Measurements from ENCODE around the gene PAPOLA.

The PAPOLA gene

GRCh38 chr14:96587823-96588385 is 85.7 kb downstream of the PAPOLA start:
- no peak for DNase-seq

DNA sequence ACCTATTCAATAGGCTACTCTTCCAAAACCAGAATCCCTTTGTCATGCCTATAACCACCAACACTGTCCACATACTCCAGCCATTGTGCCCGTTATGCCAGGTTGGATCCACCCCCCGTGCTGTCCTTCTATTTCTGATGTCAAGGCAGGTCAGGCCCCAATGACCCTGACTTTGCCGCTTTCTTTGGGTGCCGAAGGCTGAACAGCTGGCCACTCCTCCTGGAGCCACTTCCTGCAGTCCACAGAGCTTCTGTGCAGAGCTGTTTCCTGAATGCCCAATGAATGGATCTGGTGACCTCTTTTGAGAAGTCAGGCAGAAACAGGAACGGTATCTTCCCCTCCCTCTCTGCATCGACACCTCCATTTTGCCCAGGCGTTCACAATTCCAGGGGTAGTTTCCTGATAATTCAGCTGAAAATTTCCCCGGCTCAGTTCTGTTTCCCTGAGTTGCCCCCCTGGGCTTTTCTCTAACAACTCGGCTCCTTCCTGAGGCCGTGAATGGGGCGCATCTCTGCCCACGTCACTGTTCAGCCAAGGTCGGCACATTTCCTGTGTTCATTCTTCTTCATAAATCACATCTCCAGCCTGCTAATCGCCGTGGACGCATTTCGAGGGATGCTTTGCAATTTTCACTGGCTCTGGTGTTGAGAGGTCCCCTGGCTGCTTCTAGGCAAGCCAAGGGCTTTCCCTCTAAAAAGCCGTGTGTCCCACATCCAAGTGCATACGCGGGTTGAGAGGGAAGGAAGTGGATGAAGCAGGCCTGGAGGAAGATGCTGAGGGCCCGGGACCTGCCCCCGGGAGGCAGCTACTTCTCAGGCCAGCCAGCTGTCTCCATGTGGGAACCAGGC is 86.5 kb downstream of the PAPOLA start:
- DNase-seq, result no peak

DNA sequence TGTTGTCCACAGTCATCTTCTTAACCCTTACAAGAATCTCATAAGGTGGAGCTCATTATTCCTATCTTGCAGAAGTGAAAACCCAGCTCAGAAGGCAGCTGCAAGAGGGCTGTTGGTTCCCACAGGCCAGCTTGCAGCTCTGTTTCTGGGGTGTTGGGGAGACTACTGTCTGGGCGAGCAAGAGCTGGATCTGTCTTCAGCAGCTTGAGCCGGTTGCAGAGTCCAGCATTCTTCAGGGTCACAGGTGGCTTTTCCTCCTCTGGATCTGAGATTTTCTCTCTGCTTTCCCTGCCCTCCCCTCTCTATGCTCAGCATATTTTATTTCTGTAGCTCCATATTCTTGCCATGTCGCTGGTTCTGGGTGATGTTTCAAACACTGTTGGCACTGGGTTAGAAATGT is 87.4 kb downstream of the PAPOLA start:
- no peak for DNase-seq

DNA sequence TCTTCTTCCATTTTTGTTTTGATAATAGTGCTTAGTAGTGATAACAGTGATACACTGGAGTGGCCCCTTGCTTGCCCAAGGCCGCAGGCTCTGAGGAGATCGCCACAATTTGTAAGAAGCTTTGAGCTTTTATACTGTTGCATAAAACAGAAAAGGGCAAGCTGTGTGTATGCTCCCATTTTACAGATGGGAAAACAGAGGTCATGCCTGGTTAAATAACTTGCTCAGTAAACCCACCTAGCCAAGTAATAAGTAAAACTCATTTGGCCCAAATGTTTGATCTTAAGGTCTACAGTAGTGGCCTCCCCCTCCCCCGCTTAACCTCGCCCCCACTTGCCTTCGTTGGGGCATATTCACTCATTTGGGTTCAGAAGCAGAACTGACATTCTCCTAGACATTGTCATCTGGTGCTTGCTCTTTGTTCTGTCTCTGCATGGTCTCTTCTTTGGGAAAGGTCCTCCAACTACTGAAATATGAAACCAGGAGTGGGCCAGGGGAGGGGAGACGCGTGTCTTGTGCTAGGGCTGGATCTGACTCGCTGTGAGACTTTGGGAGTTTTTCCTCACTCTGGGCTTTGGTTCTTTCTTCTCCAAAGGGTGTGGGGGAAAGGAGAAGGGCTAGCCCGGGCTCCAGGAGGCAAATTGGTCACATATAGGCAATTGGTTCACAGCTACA is 88.1 kb downstream of the PAPOLA start:
- no peak for DNase-seq

- DNase-seq, result no peak
Observed at GRCh38 chr14:96592591-96593386, 90.6 kb downstream of the PAPOLA start.

DNA sequence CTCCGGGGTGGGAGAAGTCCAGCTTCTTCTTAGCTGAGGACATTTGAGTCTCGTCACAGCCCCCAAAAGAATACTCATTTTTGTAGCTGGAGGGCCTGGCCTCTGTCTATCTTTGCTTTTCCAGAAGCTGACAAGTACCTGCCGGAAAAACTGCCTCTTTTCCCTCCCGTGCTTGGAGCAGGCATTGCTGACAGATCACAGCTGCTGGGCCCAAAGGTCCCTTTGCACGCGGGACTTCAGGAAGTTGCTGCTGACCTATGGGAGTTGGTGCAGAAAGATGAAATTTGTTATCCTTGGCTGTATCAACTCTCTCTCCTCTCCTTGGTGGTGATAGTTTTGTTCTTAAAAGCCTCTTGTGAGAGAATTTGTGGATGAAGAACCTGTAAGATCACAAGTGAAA is 92.8 kb downstream of the PAPOLA start:
- DNase-seq, result no peak

DNA sequence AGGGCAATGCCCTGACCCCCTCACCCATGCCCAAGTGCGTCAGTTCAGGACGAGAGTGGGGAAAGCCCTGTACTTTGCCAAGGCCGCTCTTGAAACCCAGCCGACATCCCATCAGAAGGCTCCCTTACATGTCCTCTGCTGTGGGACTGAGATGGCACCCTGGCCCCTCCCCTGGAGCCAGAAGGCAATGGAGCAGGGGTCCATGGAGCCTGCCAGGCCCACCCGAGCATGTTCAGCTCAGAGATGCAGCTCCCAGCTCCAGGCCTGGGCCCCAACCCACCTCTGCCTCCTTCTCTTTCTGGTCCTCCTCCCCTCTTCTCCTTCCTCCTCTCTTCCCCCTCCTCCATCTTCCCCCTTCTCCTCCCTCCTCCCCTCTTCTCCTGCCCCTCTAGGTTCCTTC is 95.5 kb downstream of the PAPOLA start:
- DNase-seq, result no peak

DNA sequence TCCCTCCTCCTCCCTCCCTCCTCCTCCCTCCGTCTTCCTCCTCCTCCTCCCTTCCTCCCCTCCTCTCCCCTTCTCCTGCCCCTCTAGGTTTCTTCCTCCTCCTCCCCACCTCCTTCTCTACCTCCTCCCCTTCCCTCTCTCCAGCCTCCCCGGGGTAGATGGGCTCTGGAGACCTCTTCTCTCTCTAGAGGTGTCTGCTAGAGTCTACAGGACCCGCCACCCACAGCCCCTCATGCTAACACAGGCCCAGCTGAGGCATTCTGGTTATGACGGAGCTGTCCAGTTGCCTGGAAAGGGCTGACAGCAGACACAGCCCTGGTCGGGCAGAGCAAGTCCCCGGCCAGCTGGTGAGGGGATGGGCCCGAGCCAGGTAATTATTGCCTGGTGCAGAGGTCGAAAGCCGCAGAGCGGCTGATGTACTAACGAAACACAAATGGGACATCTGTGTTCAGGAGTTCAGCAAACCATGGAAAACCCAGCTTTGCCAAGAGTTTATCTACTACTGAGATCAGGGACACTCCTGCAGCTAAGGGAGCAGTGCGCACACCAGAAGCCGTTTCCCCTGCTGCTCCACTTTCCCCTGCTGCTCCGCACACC is 96.2 kb downstream of the PAPOLA start:
- no peak for DNase-seq

DNA sequence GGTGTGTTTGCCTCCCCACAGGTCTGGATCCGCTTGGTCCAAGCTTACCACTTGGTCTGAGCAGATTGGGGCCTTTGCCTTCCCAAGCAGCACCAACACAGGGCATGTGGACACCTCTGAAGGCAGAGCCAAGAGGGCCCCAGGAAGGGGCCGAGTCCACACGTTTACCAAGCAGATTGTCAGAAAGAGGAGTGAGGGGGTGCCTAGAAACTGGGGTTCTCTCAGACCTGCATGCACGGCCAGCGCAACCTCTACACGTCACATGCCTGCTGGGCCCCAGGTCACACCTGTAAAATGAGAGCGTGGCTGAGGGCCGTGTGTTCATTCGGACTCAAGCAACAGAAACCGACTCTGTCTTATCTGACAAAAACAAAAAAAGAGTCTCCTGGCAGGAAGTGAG is 96.9 kb downstream of the PAPOLA start:
- no peak for DNase-seq

DNA sequence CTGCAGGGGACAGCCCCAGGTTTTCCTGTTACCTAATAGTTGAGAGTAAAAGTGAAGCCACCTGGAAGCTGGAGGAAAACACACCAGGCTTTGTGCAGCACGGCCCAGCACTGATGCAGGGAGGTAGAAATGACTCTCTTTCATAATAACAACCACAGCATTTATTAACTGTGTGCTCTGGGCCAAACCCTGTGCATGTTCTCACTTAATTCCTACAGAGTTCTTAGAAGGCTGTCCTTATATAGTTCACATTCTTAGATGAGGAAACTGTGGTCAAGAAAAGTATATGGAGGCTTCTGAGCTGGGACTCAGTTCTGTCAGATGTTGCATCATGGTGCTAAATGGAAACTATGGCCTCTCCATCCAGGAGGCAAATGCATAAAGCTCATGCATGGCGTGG is 100.0 kb downstream of the PAPOLA start:
- no peak for DNase-seq

- DNase-seq, result no peak
Observed at GRCh38 chr14:96603350-96604255, 101.4 kb downstream of the PAPOLA start.

GRCh38 chr14:96614481-96614881 is 112.3 kb downstream of the PAPOLA start:
- DNase-seq, result peak; percentile 79

DNA sequence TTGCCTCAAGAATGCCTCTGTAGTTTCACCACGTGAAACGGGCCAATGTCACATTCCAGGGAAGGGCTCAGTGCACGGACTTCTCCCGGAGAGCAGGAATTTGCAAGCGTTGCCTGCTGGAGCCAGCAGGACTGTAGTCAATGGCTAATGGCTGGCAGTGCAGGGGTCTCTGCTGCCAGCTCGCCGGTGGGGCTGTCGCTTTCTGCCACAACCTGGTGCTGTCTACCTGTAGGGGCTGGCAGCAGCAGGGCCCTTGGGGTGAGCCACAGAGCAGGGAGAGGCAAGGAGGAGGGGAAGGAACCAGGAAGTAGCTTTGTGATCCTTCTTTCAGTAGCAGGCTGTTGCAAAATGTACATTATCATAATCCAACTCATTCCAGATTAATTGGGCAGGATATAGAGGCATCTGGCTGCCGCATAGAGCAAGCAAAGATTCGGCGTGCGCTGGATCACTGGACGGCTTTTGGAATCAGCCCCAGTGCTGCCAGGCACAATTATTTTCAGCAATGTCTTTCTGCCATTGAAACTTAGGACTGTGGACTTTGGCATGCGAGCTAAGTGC is 114.1 kb downstream of the PAPOLA start:
- DNase-seq, result no peak

All from COR-L47 (cell line).